ENCODE measurements around the gene RAB3IL1.
A peak's percentile ranks its signal among the peaks of the same experiment; 100 is the strongest.
"Not testable (repeated sequence)": the region's sequence is repeated elsewhere in the genome, so short reads cannot be mapped to it uniquely, and the experiment has no call there.

Gene RAB3IL1

GRCh38 chr11:61917334-61918109 is at the start of gene RAB3IL1:
RAB3IL1 (minus strand) TSS chr11:61917566; CDS start chr11:61917367, 199 bp downstream.
- DNase-seq (ENCODE audit: low read depth): no peak

DNA sequence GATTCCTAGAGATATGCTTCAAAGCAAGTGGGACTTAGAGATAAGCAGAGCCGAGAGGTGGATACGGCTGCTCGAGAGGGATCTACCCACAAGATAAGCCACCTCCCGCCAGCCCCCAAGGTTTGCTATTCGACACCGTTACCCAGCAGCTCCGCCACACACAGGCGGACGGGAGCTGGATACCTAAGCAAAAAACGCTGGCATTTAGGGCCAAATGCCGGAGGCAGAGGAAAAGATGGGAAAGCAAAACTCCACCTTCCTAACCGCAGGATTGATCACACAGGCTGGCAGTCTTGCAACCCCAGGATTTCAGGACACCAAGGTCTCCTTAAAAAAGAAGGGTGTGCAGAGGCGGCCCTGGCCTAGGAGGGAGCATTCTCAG is 49.4 kb upstream of the RAB3IL1 start:
- peak; percentile 23 for DNase-seq (ENCODE audit: low read depth)

DNA sequence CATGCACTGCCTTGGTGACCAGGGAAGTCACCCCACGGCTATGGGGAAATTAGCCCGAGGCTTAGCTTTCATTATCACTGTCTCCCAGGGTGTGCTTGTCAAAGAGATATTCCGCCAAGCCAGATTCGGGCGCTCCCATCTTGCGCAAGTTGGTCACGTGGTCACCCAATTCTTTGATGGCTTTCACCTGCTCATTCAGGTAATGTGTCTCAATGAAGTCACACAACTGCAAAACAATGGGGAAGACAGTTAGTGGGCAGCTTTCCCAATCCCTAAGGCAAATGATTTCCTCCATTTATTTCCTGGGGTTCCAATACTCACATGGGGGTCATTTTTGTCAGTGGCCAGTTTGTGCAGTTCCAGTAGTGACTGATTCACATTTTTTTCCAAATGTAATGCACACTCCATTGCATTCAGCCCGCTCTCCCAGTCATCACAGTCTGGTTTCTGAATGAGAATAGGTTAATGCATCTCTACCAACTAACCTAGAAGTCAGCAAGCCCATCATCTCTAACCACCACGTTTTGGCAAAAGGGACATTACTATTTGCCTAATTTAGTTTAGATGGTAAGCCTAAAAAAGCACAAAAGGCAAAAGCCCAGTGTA is 47.4 kb upstream of the RAB3IL1 start:
- not testable (repeated sequence) for DNase-seq (ENCODE audit: low read depth)

DNA sequence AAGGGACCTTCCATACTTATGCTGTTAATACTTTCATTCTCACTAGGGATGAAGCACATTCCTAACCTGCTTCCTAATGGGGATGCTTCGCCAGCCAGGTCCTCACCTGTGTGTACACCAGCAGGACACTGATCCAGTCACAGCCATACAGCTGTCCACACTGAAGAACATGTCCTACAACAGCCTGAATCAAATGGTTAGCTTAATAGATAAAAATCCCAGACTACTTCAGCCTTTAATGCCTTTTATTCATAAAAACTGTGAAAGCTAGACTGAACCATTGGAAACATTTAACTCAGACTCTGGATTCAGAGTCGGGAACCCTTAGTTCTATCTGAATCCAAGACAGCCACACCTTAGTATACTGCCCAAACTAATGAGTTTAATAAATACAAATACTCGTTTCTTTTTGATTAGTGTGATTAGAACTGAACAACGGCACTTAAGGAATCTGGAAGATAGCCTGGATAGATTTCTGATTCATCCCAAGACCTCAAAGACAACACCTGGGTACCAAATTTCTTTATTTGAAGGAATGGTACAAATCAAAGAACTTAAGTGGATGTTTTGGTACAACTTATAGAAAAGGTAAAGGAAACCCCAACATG is 46.8 kb upstream of the RAB3IL1 start:
- no peak for DNase-seq (ENCODE audit: low read depth)

DNA sequence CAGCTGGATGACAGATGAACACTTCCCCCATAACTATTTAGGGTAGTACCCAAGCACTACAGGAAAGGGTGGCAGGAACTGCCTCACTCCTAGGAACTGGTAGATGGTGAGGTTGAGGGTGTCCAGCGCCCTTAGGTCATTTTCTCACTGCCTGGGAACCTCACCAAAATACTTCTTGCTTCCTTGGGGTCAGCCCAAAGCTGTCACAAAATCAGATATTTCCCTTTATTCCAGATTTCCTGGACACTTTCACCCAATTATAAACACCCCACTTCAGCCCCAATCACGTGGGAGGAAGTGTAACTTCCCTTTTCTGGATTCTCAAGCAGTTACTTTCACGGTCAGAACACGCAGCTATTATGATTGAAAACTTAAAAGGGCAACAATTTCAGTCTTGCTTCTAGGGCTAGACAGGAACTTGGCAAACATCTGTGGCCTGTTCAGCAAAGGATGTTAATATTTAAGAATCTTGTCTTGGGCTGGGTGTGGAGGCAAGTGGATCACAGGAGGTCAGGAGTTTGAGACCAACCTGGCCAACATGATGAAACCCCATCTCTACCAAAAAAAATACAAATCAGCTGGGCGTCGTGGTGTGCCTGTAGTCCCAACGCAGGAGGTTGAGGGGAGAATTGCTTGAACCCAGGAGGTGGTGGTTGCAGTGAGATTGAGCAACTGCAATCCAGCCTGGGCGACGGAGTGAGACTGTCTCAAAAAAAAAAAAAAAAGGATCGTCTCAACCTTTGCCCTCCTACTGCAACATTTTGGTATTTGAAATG is 46.1 kb upstream of the RAB3IL1 start:
- DNase-seq (ENCODE audit: low read depth): no peak

- no peak for DNase-seq (ENCODE audit: low read depth)
These were observed 45.6 kb upstream of the RAB3IL1 start for GRCh38 chr11:61963016-61963281.

GRCh38 chr11:61962213-61963015 is 45.0 kb upstream of the RAB3IL1 start:
- no peak for DNase-seq (ENCODE audit: low read depth)

GRCh38 chr11:61961570-61962212 is 44.3 kb upstream of the RAB3IL1 start:
- DNase-seq (ENCODE audit: low read depth): no peak

DNA sequence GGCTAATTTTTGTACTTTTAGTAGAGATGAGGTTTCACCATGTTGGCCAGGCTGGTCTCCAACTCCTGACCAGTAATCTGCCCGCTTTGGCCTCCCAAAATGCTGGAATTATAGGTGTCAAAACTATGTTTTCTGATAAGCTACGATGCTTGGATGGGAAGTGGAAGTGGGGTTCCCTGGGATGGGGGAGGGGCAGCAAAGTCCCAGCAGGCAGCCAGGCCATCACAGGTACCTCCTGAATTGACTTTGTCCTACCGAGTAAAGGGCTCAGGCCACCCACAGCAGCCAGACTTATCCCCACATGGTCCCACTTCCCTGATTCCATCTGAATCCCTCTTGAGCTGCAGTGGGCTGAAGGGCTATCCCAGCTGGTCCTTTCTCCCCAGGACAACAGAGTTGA is 43.2 kb upstream of the RAB3IL1 start:
- no peak for DNase-seq (ENCODE audit: low read depth)

GRCh38 chr11:61959678-61960077 is 42.3 kb upstream of the RAB3IL1 start:
- DNase-seq (ENCODE audit: low read depth): no peak

- no peak for DNase-seq (ENCODE audit: low read depth)
These were observed 41.7 kb upstream of the RAB3IL1 start for GRCh38 chr11:61959114-61959513.

GRCh38 chr11:61958590-61958989 is 41.2 kb upstream of the RAB3IL1 start:
- DNase-seq (ENCODE audit: low read depth): no peak

- DNase-seq (ENCODE audit: low read depth): no peak
These were observed 39.8 kb upstream of the RAB3IL1 start for GRCh38 chr11:61957021-61957770.

GRCh38 chr11:61956191-61957020 is 39.0 kb upstream of the RAB3IL1 start:
- no peak for DNase-seq (ENCODE audit: low read depth)

GRCh38 chr11:61955422-61956135 is 38.2 kb upstream of the RAB3IL1 start:
- DNase-seq (ENCODE audit: low read depth): peak; percentile 15

DNA sequence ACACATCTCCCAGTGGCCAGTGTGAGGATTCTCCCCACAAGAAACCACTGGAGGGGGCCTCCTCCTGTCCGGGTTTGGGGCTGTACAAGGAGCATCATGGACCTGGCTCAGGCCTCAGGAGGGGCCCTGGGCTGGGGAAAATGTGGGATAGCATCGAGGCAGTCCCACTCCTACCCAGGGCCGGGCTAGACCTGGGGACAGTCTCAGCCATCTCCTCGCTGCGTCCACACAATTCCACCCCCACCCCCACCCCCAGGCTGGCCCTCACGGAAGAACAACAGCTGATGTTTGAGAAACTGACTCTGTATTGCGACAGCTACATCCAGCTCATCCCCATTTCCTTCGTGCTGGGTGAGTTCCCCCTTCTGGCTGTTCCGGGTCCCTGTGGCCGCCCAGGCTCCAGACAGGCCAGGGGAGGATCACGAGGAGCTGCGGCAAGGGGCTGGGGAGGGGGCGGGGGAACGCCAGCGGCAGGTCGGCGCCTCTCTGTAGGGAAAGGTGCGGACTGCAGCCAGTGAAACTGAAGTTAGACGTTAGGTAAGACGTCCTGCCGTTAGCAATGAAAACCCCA is 37.6 kb upstream of the RAB3IL1 start:
- no peak for DNase-seq (ENCODE audit: low read depth)

- no peak for DNase-seq (ENCODE audit: low read depth)
These were observed 36.9 kb upstream of the RAB3IL1 start for GRCh38 chr11:61954106-61954850.

GRCh38 chr11:61953632-61954031 is 36.3 kb upstream of the RAB3IL1 start:
- not testable (repeated sequence) for DNase-seq (ENCODE audit: low read depth)
